Measurements from ENCODE around the gene TBK1. TPM values are rescaled to one million over a fixed set of nuclear protein-coding genes. Genes with fewer than 3 reads are reported as not detected.

Gene TBK1
- total and polyA plus RNA-seq, 9 of the 15 experiments (the other 6 are each of a cell fraction or from before 2014, with no cell fraction given): 20.4 to 42.0 (median 27.8) TPM

DNA sequence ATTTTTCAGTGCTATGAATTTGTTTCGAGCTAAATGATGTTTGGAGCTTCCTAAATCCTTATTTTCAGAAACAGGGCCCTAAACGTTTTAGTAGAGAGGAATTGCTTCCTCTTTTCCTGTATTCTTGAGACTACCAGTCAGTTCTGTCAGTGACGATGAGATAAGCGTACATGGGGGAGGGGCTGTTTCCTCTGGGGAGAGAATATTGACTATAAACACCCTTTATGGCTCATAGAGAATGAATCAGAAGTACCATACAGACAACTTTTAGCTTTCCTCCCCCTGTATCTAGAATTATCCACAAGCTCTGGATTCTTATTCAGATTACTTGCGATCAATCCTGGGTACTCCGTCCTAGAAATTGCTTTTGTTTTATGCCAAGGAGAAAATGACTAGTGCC lies 5.1 kb downstream of the TBK1 start (continued):
- TF ChIP-seq, protein P1, sequence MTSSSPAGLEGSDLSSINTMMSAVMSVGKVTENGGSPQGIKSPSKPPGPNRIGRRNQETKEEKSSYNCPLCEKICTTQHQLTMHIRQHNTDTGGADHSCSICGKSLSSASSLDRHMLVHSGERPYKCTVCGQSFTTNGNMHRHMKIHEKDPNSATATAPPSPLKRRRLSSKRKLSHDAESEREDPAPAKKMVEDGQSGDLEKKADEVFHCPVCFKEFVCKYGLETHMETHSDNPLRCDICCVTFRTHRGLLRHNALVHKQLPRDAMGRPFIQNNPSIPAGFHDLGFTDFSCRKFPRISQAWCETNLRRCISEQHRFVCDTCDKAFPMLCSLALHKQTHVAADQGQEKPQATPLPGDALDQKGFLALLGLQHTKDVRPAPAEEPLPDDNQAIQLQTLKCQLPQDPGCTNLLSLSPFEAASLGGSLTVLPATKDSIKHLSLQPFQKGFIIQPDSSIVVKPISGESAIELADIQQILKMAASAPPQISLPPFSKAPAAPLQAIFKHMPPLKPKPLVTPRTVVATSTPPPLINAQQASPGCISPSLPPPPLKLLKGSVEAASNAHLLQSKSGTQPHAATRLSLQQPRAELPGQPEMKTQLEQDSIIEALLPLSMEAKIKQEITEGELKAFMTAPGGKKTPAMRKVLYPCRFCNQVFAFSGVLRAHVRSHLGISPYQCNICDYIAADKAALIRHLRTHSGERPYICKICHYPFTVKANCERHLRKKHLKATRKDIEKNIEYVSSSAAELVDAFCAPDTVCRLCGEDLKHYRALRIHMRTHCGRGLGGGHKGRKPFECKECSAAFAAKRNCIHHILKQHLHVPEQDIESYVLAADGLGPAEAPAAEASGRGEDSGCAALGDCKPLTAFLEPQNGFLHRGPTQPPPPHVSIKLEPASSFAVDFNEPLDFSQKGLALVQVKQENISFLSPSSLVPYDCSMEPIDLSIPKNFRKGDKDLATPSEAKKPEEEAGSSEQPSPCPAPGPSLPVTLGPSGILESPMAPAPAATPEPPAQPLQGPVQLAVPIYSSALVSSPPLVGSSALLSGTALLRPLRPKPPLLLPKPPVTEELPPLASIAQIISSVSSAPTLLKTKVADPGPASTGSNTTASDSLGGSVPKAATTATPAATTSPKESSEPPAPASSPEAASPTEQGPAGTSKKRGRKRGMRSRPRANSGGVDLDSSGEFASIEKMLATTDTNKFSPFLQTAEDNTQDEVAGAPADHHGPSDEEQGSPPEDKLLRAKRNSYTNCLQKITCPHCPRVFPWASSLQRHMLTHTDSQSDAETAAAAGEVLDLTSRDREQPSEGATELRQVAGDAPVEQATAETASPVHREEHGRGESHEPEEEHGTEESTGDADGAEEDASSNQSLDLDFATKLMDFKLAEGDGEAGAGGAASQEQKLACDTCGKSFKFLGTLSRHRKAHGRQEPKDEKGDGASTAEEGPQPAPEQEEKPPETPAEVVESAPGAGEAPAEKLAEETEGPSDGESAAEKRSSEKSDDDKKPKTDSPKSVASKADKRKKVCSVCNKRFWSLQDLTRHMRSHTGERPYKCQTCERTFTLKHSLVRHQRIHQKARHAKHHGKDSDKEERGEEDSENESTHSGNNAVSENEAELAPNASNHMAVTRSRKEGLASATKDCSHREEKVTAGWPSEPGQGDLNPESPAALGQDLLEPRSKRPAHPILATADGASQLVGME (CRISPR knock-in tag; IDR thresholded peaks at IDR 0.05): no peak
- peak; percentile 86 for TF ChIP-seq SMARCA4 (IDR thresholded peaks at IDR 0.05)
- no peak for TF ChIP-seq PPARD (CRISPR knock-in tag; IDR thresholded peaks at IDR 0.05)
- no peak for TF ChIP-seq ZSCAN29 (IDR thresholded peaks at IDR 0.05)
- TF ChIP-seq ETS1 (conservative IDR thresholded peaks at IDR 0.05; ENCODE audit: control insufficient read depth, low read depth, low read length): no peak
- TF ChIP-seq, protein P2, sequence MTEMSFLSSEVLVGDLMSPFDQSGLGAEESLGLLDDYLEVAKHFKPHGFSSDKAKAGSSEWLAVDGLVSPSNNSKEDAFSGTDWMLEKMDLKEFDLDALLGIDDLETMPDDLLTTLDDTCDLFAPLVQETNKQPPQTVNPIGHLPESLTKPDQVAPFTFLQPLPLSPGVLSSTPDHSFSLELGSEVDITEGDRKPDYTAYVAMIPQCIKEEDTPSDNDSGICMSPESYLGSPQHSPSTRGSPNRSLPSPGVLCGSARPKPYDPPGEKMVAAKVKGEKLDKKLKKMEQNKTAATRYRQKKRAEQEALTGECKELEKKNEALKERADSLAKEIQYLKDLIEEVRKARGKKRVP (CRISPR knock-in tag; IDR thresholded peaks at IDR 0.05): no peak
- no peak for TF ChIP-seq PRPF4 (IDR thresholded peaks at IDR 0.05; ENCODE audit: insufficient read depth, low read depth, low read length, poor library complexity, severe bottlenecking)
- no peak for TF ChIP-seq FOXM1 (IDR thresholded peaks at IDR 0.05; ENCODE audit: low read depth)
- TF ChIP-seq FOXM1 (CRISPR knock-in tag; IDR thresholded peaks at IDR 0.05; ENCODE audit: low read depth): no peak
- TF ChIP-seq LARP7 (IDR thresholded peaks at IDR 0.05): no peak
- no peak for TF ChIP-seq ZNF586 (CRISPR knock-in tag; conservative IDR thresholded peaks at IDR 0.05)
- TF ChIP-seq JUND (IDR thresholded peaks at IDR 0.05; ENCODE audit: borderline replicate concordance, low read depth, low read length): peak; percentile 81
- TF ChIP-seq JUND (tag; IDR thresholded peaks at IDR 0.05; ENCODE audit: borderline replicate concordance, low read depth, low read length): peak; percentile 80; the same call in 2 of the 3 replicates
- TF ChIP-seq ELF4 (CRISPR knock-in tag; IDR thresholded peaks at IDR 0.05): no peak
- no peak for TF ChIP-seq TRIM28 (IDR thresholded peaks at IDR 0.05)
- no peak for TF ChIP-seq MTA3 (IDR thresholded peaks at IDR 0.05; ENCODE audit: borderline replicate concordance)
- TF ChIP-seq FOXK2 (conservative IDR thresholded peaks at IDR 0.05 in 1 of 2, IDR thresholded peaks at IDR 0.05 in 1 of 2; ENCODE audit: low read depth in 2 of 2): peak; percentile 86 to 88
- no peak for TF ChIP-seq RBFOX2 (IDR thresholded peaks at IDR 0.05; ENCODE audit: low read depth, low read length)
- TF ChIP-seq ZBTB17 (CRISPR knock-in tag; IDR thresholded peaks at IDR 0.05): no peak
- TF ChIP-seq, protein P3, sequence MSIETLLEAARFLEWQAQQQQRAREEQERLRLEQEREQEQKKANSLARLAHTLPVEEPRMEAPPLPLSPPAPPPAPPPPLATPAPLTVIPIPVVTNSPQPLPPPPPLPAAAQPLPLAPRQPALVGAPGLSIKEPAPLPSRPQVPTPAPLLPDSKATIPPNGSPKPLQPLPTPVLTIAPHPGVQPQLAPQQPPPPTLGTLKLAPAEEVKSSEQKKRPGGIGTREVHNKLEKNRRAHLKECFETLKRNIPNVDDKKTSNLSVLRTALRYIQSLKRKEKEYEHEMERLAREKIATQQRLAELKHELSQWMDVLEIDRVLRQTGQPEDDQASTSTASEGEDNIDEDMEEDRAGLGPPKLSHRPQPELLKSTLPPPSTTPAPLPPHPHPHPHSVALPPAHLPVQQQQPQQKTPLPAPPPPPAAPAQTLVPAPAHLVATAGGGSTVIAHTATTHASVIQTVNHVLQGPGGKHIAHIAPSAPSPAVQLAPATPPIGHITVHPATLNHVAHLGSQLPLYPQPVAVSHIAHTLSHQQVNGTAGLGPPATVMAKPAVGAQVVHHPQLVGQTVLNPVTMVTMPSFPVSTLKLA (conservative IDR thresholded peaks at IDR 0.05): 0 out of 4 replicates have a peak, but pooled peaks of 1 of the 2 experiments have one; percentile 30
- TF ChIP-seq ZNF668 (CRISPR knock-in tag; IDR thresholded peaks at IDR 0.05): no peak
- TF ChIP-seq MTA1 (IDR thresholded peaks at IDR 0.05; ENCODE audit: borderline replicate concordance): no peak
